WTC11 (cell line): ENCODE data around the gene TMEM179.

Source experiments
- AFF4 ChIP-seq: sonication (generic); formaldehyde crosslinking; IDR thresholded peaks from 2 replicates; pipeline ENCODE4 v1.8.1; 2023; ENCODE audit warnings: mild to moderate bottlenecking, missing genetic modification reagents, borderline replicate concordance
- ATF1 ChIP-seq: sonication (generic); formaldehyde crosslinking; IDR thresholded peaks from 2 replicates; pipeline ENCODE4 v1.8.1; 2023; ENCODE audit warnings: mild to moderate bottlenecking, moderate library complexity, missing genetic modification reagents
- ATF2 ChIP-seq: sonication (generic); formaldehyde crosslinking; IDR thresholded peaks from 2 replicates; pipeline ENCODE4 v1.8.1; 2022; ENCODE audit warnings: low read depth, missing genetic modification reagents, borderline replicate concordance
- CREM ChIP-seq: sonication (generic); formaldehyde crosslinking; IDR thresholded peaks from 2 replicates; pipeline ENCODE4 v1.8.1; 2022; ENCODE audit warnings: mild to moderate bottlenecking, missing genetic modification reagents, moderate library complexity
- CTCF ChIP-seq: fragments of 200-600 bp; IDR thresholded peaks from 2 replicates; pipeline ENCODE4 v1.8.0; 2022; ENCODE audit warnings: antibody characterized with exemption
- GABPB1 ChIP-seq: sonication (generic); formaldehyde crosslinking; IDR thresholded peaks from 2 replicates; pipeline ENCODE4 v1.8.1; 2023; ENCODE audit warnings: mild to moderate bottlenecking, missing genetic modification reagents
- JUN ChIP-seq: sonication (generic); formaldehyde crosslinking; IDR thresholded peaks from 2 replicates; pipeline ENCODE4 v1.8.0; 2023; ENCODE audit warnings: mild to moderate bottlenecking, missing genetic modification reagents
- KAT7 ChIP-seq: sonication (generic); formaldehyde crosslinking; IDR thresholded peaks from 2 replicates; pipeline ENCODE4 v1.8.1; 2023; ENCODE audit warnings: missing genetic modification reagents, mild to moderate bottlenecking, borderline replicate concordance
- NFE2L1 ChIP-seq: sonication (generic); formaldehyde crosslinking; IDR thresholded peaks from 2 replicates; pipeline ENCODE4 v1.8.1; 2023; ENCODE audit warnings: missing genetic modification reagents
- ZNF121 ChIP-seq: sonication (generic); formaldehyde crosslinking; IDR thresholded peaks from 2 replicates; pipeline ENCODE4 v1.8.0; 2023; ENCODE audit warnings: missing genetic modification reagents
- ZNF138 ChIP-seq: sonication (generic); formaldehyde crosslinking; conservative IDR thresholded peaks from 2 replicates; pipeline ENCODE4 v1.8.1; 2022; ENCODE audit warnings: mild to moderate bottlenecking, moderate library complexity, missing genetic modification reagents
- ZNF317 ChIP-seq: sonication (generic); formaldehyde crosslinking; IDR thresholded peaks from 2 replicates; pipeline ENCODE4 v1.8.1; 2023; ENCODE audit warnings: low read depth, mild to moderate bottlenecking, moderate library complexity, missing genetic modification reagents, borderline replicate concordance
- ZNF671 ChIP-seq: fragments of 250-450 bp; sonication (Bioruptor Pico); IDR thresholded peaks from 2 replicates; pipeline ENCODE4 v1.8.0; 2021; ENCODE audit warnings: mild to moderate bottlenecking

GRCh38 chr14:104652386-104652785 is 47.8 kb upstream of the TMEM179 start:
- TF ChIP-seq AFF4: no peak
- no peak for TF ChIP-seq JUN (CRISPR knock-in tag)
- no peak for TF ChIP-seq CTCF
- no peak for TF ChIP-seq ZNF671 (CRISPR knock-in tag)
- no peak for TF ChIP-seq GABPB1 (CRISPR knock-in tag)
- no peak for TF ChIP-seq ZNF138 (CRISPR knock-in tag)
- TF ChIP-seq ZNF121 (CRISPR knock-in tag): no peak
- no peak for TF ChIP-seq CREM (CRISPR knock-in tag)
- no peak for TF ChIP-seq ZNF317
- no peak for TF ChIP-seq KAT7
- no peak for TF ChIP-seq ATF2
- TF ChIP-seq NFE2L1 (CRISPR knock-in tag): no peak
- no peak for TF ChIP-seq ATF1
